Heart left ventricle (tissue), 13 donors: ENCODE results near the gene UGT1A6.

Experiments used
- CTCF ChIP-seq, 12 donors: fragments of 200-600 bp; sonication (generic) in 4 of 12; IDR thresholded peaks; one replicate each; pipeline versions ENCODE4 v1.5.0 to v1.8.0; 2018 to 2022; ENCODE audit warnings: antibody characterized with exemption in 12 of 12, mild to moderate bottlenecking in 5 of 12
- POLR2A ChIP-seq, 2 donors: fragments of 450-650 bp; IDR thresholded peaks; one replicate each; pipeline ENCODE4 v1.6.1; 2017; ENCODE audit warnings: antibody characterized with exemption in 2 of 2, mild to moderate bottlenecking in 2 of 2, moderate library complexity in 2 of 2
- donor health status: ischemic (EF 13 %, LVEDD 7.1; RV severe dilation, severe dysfunction).
- donor health status: DM: no; HTN: yes; CAD: no.
- donor health status: DM: no; HTN: no; CAD: no.
- donor health status: ischemic (EF 25% LVEDD 6.9; RV normal size, moderate dysfunction).
- donor health status: ischemic (EF 25% LVEDD 5.7; RV mildly dilated, moderate dysfunction).
- donor health status: ischemic (EF 35%, LVEDD 5.7; RV mildly dilated, moderate dysfunction).
- donor health status: nonischemic (EF 11% LVEDD 7.7; RV severe dilation, severe dysfunction).
- donor health status: DM: yes; HTN: yes; CAD: no.
- donor health status: PGD.
- donor health status: ischemic (EF 29% LVEDD 5.4; RV normal size, mild dysfunction).
- donor health status: nonischemic (EF 23%, LVEDD 6.1; RV moderate dilation, normal function).

GRCh38 chr2:233773854-233774253 is 81.2 kb downstream of the UGT1A6 start:
- TF ChIP-seq CTCF (IDR thresholded peaks at IDR 0.05): no peak
- TF ChIP-seq POLR2A (IDR thresholded peaks at IDR 0.05): no peak
